Endothelial cell of umbilical vein (primary cell): ENCODE measurements around the gene HDHD3. TPM values are rescaled to one million over a fixed set of nuclear protein-coding genes. Genes with fewer than 3 reads are reported as not detected.
"Not testable (repeated sequence)": the region's sequence is repeated elsewhere in the genome, so short reads cannot be mapped to it uniquely, and the experiment has no call there.

Experiments
- BruUV-seq: library from RNA; stranded (reverse); fragments of 400-500 nt; replicated peaks from 2 replicates; lab custom pipeline; 2021; lab: Mats Ljungman, UMichigan
- CTCF ChIA-PET: fragments of 300-600, 350-600 bp; sonication (Branson Sonifier 250); formaldehyde crosslinking; loops from one replicate; lab custom pipeline; 2021; ENCODE audit warnings: antibody characterized with exemption, inconsistent platforms; lab: Charles Lee
- POLR2A ChIA-PET: fragments of 300-600, 350-600 bp; sonication (Branson Sonifier 250); formaldehyde crosslinking; loops from one replicate; lab custom pipeline; 2021; ENCODE audit warnings: antibody characterized with exemption, inconsistent platforms; lab: Charles Lee
- DNase-seq: peaks from one replicate; pipeline ENCODE4 v3.0.0-alpha.2; 2011; ENCODE audit warnings: low read depth, low spot score
- FAIRE-seq: peaks from 2 replicates; lab custom pipeline; 2011; peaks lifted over from hg19 to GRCh38; lab: Jason Lieb, UNC
- H2AFZ ChIP-seq: 2 replicates; pipeline ENCODE4 v1.6.0; 2012; ENCODE audit warnings: low read depth, low read length, control low read depth, inconsistent platforms
- H3K27ac ChIP-seq: 2 replicates; pipeline ENCODE4 v1.5.1; 2011; ENCODE audit warnings: low read depth, mild to moderate bottlenecking, control low read depth, low read length, moderate library complexity; ENCODE audit not compliant: insufficient read depth
- H3K27me3 ChIP-seq, 2 experiments: 2 replicates each; pipeline versions ENCODE4 v1.6.0 to v1.6.1; 2011; ENCODE audit warnings: low read length in 2 of 2, mixed read lengths in 1 of 2; ENCODE audit not compliant: control insufficient read depth in 2 of 2, insufficient read depth in 2 of 2
- H3K36me3 ChIP-seq, 2 experiments: 2 replicates in 1 of 2; 3 replicates in 1 of 2; pipeline ENCODE4 v1.5.1; 2011; ENCODE audit warnings: low read length in 2 of 2, mild to moderate bottlenecking in 1 of 2, moderate library complexity in 1 of 2; ENCODE audit not compliant: control insufficient read depth in 2 of 2, insufficient read depth in 2 of 2; ENCODE audit errors: extremely low read depth in 1 of 2
- H3K4me1 ChIP-seq: 3 replicates; pipeline ENCODE4 v1.5.1; 2011; ENCODE audit warnings: mild to moderate bottlenecking, low read length; ENCODE audit not compliant: control insufficient read depth, insufficient read depth; ENCODE audit errors: extremely low read depth
- H3K4me2 ChIP-seq: 2 replicates; pipeline ENCODE4 v1.6.1; 2011; ENCODE audit warnings: low read length, control low read depth, mixed read lengths; ENCODE audit not compliant: insufficient read depth
- H3K4me3 ChIP-seq, 3 experiments: fragments of 200-600 bp in 1 of 3; sonication (generic), shearing (Covaris generic) in 1 of 3; replicated peaks in 1 of 3; 2 replicates each; pipeline ENCODE4 v1.5.1; 2011 to 2016; ENCODE audit warnings: control low read depth in 3 of 3, low read length in 3 of 3, mild to moderate bottlenecking in 2 of 3, inconsistent platforms in 1 of 3, low read depth in 1 of 3, moderate library complexity in 1 of 3; ENCODE audit not compliant: insufficient read depth in 1 of 3
- H3K79me2 ChIP-seq: 2 replicates; pipeline ENCODE4 v1.6.0; 2012; ENCODE audit warnings: low read length, inconsistent platforms; ENCODE audit not compliant: control insufficient read depth, insufficient read depth
- H3K9ac ChIP-seq: replicated peaks from 2 replicates; pipeline ENCODE3; 2011; ENCODE audit warnings: low read length, control low read depth; ENCODE audit not compliant: insufficient read depth; ENCODE audit errors: extremely low read depth
- H3K9me1 ChIP-seq: replicated peaks from 3 replicates; pipeline ENCODE4 v1.6.0; 2011; ENCODE audit warnings: mild to moderate bottlenecking, low read length; ENCODE audit not compliant: control insufficient read depth, insufficient read depth; ENCODE audit errors: extremely low read depth
- H3K9me3 ChIP-seq: replicated peaks from 2 replicates; pipeline ENCODE4 v1.5.1; 2012; ENCODE audit warnings: low read length, inconsistent platforms; ENCODE audit not compliant: control insufficient read depth, insufficient read depth
- H4K20me1 ChIP-seq: replicated peaks from 2 replicates; pipeline ENCODE3; 2011; ENCODE audit warnings: mild to moderate bottlenecking, low read length; ENCODE audit not compliant: control insufficient read depth, insufficient read depth; ENCODE audit errors: extremely low read depth
- EZH2 ChIP-seq: IDR thresholded peaks from 2 replicates; pipeline ENCODE4 v1.6.1; 2012; ENCODE audit warnings: borderline replicate concordance, low read depth, mild to moderate bottlenecking, moderate library complexity, low read length, inconsistent platforms; ENCODE audit not compliant: severe bottlenecking
- FOS ChIP-seq: IDR thresholded peaks from 2 replicates; pipeline ENCODE4 v1.6.1; 2011; ENCODE audit warnings: mild to moderate bottlenecking, low read length, moderate library complexity, borderline replicate concordance; ENCODE audit not compliant: insufficient read depth
- GATA2 ChIP-seq: IDR thresholded peaks from 2 replicates; pipeline ENCODE4 v1.7.0; 2011; ENCODE audit warnings: low read depth, mild to moderate bottlenecking, moderate library complexity, mixed read lengths, low read length; ENCODE audit not compliant: insufficient read length, insufficient read depth
- JUN ChIP-seq: IDR thresholded peaks from 2 replicates; pipeline ENCODE4 v1.6.1; 2011; ENCODE audit warnings: borderline replicate concordance, low read depth; ENCODE audit not compliant: insufficient read length, insufficient read depth
- MYC ChIP-seq: IDR thresholded peaks from one replicate; pipeline ENCODE4 v1.6.1; 2011; ENCODE audit warnings: mild to moderate bottlenecking, low read depth, low read length
- POLR2A ChIP-seq: IDR thresholded peaks from 2 replicates; pipeline ENCODE4 v1.6.1; 2012; ENCODE audit warnings: low read depth, mild to moderate bottlenecking, control low read depth, low read length
- POLR2AphosphoS5 ChIP-seq: IDR thresholded peaks from 2 replicates; pipeline ENCODE4 v1.6.1; 2012; ENCODE audit warnings: low read depth, mild to moderate bottlenecking, control low read depth, low read length, moderate library complexity; ENCODE audit not compliant: insufficient read depth
- dilution Hi-C: fragments of 300-500 bp; cut with MboI; formaldehyde crosslinking; loops from one replicate; pipeline ENCODE4 v1.15.0; 2019; ENCODE audit warnings: low sequenced_read_pairs; ENCODE audit not compliant: extremely low pct_ligation_motif_present
- intact Hi-C: fragments of 100-400 bp; cut with micrococcal nuclease; formaldehyde crosslinking; loops from one replicate; pipeline ENCODE4 v1.10.0; 2022
- polyA plus RNA-seq, 4 experiments: library from polyadenylated mRNA; depleted of rRNA in 3 of 4; stranded (reverse) in 3 of 4; unstranded in 1 of 4; fragments of >200 nt; gene quantifications; 2 replicates each; pipeline versions ENCODE4 v1.2.1 to v1.2.3, GENCODE V29; 2011 to 2012; ENCODE audit warnings: missing spikeins in 1 of 4
- total RNA-seq: library from RNA; stranded (reverse); gene quantifications from 2 replicates; pipeline ENCODE4 v1.2.3, GENCODE V29; 2021
- TF ChIP-seq, protein P1 (sequence below): IDR thresholded peaks from 2 replicates; pipeline ENCODE4 v1.6.1; 2011; ENCODE audit not compliant: insufficient read depth, insufficient read length
- TF ChIP-seq, protein P2 (sequence below), 2 donors: IDR thresholded peaks; 1 replicate in 1 of 2; 2 replicates in 1 of 2; pipeline ENCODE4 v1.5.1; 2011; ENCODE audit warnings: low read length in 2 of 2, mild to moderate bottlenecking in 2 of 2, moderate library complexity in 2 of 2, control low read depth in 1 of 2, inconsistent platforms in 1 of 2, low read depth in 1 of 2; ENCODE audit not compliant: insufficient read depth in 1 of 2; ENCODE audit errors: extremely low read depth in 1 of 2

The HDHD3 gene
- total and polyA plus RNA-seq, 2 donors (not counting 3 experiments of a cell fraction or from before 2014, with no cell fraction given): 7.6 to 14.1 TPM

DNA sequence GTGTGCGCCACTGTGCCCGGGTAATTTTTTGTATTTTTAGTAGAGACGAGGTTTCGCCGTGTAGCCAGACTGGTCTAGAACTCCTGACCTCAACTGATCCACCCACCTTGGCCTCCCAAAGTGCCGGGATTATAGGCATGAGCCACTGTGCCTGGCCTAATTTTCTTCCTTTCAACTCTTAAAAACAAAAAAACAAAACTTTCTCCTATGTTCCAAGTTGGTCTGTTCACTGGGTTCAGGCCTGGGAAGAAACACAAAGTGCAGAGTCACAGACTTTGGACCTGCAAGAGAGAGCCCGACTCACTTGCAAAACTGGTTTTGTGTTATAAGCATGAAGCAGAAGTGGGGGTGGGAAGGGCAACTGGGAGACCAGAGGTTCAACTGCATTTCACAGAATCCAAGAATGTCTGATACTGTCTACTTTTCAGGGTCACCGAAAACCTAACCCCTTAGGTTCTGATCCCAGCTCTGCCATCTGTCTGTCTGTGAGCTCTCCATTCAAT, 5.2 kb upstream of the HDHD3 start:
- TF ChIP-seq JUN (no peak), GATA2 (no peak), MYC (no peak), POLR2A (no peak), FOS (no peak), POLR2AphosphoS5 (no peak), EZH2 (no peak)
- TF ChIP-seq, protein P1, sequence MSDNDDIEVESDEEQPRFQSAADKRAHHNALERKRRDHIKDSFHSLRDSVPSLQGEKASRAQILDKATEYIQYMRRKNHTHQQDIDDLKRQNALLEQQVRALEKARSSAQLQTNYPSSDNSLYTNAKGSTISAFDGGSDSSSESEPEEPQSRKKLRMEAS: no peak
- TF ChIP-seq, protein P2, sequence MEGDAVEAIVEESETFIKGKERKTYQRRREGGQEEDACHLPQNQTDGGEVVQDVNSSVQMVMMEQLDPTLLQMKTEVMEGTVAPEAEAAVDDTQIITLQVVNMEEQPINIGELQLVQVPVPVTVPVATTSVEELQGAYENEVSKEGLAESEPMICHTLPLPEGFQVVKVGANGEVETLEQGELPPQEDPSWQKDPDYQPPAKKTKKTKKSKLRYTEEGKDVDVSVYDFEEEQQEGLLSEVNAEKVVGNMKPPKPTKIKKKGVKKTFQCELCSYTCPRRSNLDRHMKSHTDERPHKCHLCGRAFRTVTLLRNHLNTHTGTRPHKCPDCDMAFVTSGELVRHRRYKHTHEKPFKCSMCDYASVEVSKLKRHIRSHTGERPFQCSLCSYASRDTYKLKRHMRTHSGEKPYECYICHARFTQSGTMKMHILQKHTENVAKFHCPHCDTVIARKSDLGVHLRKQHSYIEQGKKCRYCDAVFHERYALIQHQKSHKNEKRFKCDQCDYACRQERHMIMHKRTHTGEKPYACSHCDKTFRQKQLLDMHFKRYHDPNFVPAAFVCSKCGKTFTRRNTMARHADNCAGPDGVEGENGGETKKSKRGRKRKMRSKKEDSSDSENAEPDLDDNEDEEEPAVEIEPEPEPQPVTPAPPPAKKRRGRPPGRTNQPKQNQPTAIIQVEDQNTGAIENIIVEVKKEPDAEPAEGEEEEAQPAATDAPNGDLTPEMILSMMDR (IDR thresholded peaks at IDR 0.05; ENCODE audit: extremely low read depth in 1 of 2, insufficient read depth in 1 of 2, low read depth in 1 of 2, low read length in 2 of 2): no peak
- no peaks in the 10 kb centered on the region for H3K4me1 ChIP-seq
- no peak overlapping the region for H3K4me3 ChIP-seq
- FAIRE-seq (no peak), DNase-seq (no peak)
- intact Hi-C loops (no loop called here), dilution Hi-C loops (no loop called here)
- no peak overlapping the region for H3K27ac ChIP-seq
- ChIA-PET CTCF (no interaction called here), POLR2A (no interaction called here)
- no TSS peak for BruUV-seq
- no peaks in the 10 kb centered on the region for H3K9me1 ChIP-seq
- no peak overlapping the region for H3K9ac ChIP-seq
- H3K9me3 ChIP-seq: no peaks in the 10 kb centered on the region
- no peaks in the 10 kb centered on the region for H3K27me3 ChIP-seq
- no peaks in the 10 kb centered on the region for H3K36me3 ChIP-seq
- H4K20me1 ChIP-seq: no peaks in the 10 kb centered on the region
- no peak overlapping the region for H3K4me2 ChIP-seq
- H3K79me2 ChIP-seq: no peaks in the 10 kb centered on the region
- H2AFZ ChIP-seq: no peak overlapping the region

DNA sequence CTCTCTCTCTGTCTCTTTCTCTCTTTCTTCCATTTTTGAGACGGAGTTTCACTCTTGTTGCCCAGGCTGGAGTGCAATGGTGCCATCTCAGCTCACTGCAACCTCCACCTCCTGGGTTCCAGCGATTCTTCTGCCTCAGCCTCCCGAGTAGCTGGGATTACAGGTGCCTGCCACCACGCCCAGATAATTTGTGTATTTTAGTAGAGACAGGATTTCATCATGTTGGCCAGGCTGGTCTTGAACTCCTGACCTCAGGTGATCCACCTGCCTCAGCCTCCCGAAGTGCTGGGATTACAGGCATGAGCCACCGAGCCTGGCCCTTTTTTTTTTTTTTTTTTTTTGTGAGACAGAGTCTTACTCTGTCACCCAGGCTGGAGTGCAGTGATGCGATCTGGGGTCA, 4.7 kb upstream of the HDHD3 start:
- BruUV-seq, H4K20me1 ChIP-seq, H3K4me2 ChIP-seq, H3K9me3 ChIP-seq, FAIRE-seq, H3K27ac ChIP-seq, H2AFZ ChIP-seq, H3K79me2 ChIP-seq, intact Hi-C loops, H3K4me1 ChIP-seq, H3K27me3 ChIP-seq, H3K9me1 ChIP-seq, H3K9ac ChIP-seq, dilution Hi-C loops, H3K4me3 ChIP-seq, H3K36me3 ChIP-seq, CTCF ChIA-PET, DNase-seq, POLR2A ChIA-PET: not testable (repeated sequence)
